Activated CD4-positive, alpha-beta T cell treated with anti-CD3 and anti-CD28 coated beads, Interleukin-2, Interleukin-6, amounts not matched to agents 100 ng/mL and 50 ng/mL, durations not matched to agents 16 hours and 8 hours (primary cell): Measurements from ENCODE around the gene AGXT2.
A peak's percentile ranks its signal among the peaks of the same experiment; 100 is the strongest.

ENCODE experiments used
- DNase-seq: peaks from one replicate; pipeline ENCODE4 v3.0.0-alpha.2; 2020

AGXT2 gene, protein sequence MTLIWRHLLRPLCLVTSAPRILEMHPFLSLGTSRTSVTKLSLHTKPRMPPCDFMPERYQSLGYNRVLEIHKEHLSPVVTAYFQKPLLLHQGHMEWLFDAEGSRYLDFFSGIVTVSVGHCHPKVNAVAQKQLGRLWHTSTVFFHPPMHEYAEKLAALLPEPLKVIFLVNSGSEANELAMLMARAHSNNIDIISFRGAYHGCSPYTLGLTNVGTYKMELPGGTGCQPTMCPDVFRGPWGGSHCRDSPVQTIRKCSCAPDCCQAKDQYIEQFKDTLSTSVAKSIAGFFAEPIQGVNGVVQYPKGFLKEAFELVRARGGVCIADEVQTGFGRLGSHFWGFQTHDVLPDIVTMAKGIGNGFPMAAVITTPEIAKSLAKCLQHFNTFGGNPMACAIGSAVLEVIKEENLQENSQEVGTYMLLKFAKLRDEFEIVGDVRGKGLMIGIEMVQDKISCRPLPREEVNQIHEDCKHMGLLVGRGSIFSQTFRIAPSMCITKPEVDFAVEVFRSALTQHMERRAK

DNA sequence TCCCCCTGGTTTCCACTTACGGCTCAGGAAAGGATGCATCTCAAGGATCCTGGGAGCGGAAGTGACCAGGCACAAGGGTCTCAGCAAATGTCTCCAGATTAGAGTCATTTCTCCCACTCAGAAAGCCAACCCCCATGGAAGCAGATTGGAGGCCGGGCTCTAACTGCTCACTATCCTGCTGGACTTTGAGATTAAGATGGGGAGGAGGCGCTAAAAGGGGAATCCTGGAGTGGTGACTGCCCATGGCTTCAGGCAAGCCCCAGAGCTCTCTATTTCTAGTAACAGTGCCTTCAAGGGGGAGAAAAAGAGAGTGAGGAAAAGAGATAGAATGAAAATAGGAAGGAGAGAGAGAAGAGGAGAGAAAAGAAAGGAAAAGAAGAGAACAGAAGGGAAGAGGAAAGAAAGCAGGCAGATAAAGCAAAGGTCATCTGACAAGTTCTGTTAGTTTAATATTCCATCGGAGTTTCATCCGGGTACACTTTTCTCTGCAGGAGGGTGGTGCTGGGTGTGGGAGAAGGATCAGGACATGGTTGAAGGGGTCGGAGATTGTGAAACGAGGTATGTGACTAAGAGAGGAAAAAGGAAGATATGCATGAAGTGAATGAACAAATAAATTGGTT, at the start of gene AGXT2:
AGXT2 (minus strand) TSS at position 165 of the 620 bp plus-strand sequence; CDS start at position 108, 57 bp downstream.
- DNase-seq, result no peak

DNA sequence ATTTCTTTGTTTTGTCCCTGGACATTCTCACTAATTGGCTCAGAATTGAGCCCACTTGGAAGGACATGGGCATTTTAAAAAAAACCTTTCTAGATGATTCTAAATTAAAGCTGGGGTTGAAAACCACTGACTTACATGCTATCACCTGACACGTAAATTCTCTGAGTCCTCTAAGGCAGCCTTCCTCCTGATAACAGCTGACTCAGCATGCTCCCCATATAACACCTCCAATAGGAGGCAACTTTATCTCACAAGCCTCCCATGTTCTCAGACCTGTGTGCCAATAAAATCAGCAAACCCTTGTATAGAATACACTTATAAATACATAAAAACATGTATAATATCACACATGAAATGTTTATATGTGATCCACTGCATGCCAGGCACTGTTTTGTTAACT, 49.2 kb upstream of the AGXT2 start:
- no peak for DNase-seq

DNA sequence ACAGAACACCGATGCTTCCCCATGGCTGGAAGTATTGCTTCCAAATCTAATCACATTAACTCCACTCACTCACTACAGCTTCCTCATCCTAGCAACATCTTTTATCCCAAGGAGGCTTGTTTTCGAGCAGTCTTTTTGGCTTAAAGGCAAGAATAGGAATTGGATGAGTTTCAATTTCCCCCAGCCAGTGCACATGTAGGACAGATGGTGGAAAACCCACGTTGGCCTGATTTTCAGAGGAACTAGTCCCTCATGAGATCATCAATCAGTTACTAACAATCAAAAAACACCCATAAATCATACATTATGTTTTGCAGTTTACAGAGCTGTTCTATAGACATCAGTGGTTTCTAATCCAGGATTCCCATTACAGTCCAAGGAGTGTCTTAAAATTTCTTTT, 48.5 kb upstream of the AGXT2 start:
- no peak for DNase-seq

DNA sequence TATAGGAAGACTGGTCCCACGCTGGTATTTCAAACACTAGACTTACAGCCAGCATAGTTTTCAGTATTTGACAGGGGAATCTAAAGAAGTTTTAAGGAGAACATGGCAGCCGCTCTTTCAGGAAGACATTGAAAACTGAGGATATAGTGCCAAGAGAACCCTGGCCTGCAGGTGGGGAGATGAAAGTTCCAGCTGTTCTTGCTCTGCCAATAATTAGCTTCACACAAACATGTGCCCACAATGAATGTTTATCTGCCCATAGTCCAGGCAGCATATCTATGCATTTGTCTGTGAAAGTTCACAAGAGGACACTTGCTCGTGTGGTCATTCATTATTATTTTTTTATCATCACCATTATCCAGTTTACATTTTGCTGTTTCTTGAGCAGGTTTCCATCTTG, 47.6 kb upstream of the AGXT2 start:
- DNase-seq, result no peak

DNA sequence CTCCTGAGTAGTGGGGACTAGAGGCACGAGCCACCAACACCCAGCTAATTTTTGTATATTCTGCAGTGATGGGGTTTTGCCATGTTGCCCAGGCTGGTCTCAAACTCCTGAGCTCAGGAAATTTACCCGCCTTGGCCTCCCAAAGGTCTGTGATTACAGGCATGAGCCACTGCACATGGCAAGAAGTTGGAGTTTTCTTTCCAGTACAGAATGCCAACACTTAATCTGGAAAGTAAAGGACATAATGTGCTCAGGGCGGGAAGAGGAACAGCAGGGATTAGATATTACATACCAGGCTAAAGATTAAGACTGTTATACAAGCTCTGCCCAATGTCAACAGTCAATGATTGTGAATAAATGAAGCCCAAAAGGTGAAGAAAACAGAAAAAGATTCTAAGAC, 47.2 kb upstream of the AGXT2 start:
- no peak for DNase-seq

DNA sequence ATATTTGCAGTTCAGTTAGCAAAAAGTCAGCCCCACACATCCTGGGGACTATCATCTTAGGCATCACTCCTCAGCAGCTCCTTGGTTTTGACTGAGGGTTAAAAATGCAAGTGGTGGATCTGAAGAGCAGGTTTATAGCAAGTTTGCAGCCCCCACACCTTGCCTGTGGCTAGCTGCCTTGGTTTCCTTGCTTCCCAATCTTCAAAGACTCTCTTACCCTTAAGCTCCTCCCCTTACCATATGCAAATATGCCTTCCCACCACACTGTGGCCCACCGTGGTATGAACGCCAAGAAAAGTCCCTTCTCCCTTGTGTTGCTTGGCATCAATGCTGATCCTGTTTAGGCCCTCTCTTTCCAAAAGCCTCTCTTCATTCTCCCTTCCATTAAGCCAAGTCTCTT, 45.0 kb upstream of the AGXT2 start:
- no peak for DNase-seq

DNA sequence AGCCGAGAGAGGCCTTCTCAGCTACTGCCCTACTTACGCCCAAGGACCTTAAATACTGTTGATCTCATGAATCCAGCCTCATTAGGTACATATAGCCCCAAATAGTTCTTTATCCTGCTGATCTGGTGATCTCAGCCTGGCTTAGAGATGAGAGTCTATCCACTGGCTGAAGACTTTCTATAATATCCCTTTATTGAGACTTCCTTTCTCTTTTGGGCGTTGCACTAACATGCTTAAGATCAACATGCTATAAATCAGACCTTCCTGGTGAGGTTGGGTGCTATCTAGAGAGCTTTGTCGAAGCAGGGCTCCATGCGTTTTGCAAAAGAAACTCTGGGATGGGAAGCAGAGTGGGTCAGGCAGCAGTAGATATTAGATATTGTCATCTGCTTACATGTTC, 44.0 kb upstream of the AGXT2 start:
- no peak for DNase-seq

DNA sequence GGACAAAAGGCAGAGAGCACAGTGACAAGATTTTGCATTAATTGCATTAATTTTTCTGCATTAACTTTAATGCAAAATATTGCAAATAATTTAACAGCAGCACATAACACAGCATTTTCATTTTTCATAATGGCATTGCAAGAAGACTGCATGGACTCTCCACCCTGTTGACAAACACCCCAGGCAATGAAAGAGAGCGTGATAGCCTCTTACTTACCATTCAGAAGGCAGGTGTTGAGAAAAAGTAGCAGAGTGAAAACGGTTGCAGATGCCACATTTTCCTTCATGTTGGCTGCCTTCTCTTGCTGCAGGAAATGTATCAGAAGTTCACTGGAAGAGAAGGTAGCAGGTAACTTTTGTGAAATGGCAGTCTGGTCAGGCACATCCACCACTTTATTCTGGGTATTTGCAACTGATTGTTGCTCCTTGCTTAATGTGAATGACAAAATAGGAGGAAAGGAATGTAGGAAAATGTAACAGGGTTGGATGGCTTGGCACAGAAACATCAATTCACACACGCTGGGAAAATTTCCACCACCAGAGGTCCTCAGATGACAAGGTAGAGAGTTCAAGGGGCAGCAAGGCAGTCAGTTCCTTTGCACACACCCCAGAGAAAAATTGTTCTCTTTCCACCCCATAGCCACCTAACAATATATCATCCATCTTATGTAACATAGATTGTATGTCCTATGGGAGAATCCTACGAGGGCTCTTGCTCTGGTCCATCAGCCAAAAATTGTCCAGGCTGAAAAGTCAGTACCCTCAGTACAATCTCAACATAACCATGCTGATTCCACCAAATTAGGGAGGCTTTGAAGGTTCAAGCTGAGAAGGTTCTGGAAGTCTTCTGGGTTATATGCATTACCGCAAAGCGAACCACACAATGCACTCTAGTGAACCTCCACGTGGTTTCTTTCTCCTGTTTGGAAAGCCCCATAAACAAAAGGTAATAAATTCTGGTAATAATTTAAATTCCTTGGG, 41.9 kb upstream of the AGXT2 start:
- peak; percentile 66 for DNase-seq

DNA sequence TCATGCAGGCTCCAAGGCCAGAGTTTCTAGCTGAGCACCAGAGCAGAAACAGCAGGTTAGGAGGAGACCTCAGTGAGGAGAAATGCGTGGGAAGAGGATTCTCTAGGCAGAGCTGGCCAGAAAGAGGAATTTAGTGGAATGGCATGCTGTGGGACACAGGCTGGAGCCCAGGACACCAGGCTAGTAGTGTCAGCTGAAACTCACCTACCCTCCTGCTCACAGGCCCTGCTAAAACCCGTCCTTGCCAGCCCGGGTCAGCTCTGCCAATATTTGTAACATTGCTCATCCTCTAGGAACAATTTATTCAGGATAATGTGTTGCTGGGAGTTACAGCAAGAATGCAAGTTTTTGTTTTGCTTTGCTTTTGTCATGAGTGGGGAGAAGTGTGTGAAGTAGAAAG, 40.2 kb upstream of the AGXT2 start:
- DNase-seq, result no peak

DNA sequence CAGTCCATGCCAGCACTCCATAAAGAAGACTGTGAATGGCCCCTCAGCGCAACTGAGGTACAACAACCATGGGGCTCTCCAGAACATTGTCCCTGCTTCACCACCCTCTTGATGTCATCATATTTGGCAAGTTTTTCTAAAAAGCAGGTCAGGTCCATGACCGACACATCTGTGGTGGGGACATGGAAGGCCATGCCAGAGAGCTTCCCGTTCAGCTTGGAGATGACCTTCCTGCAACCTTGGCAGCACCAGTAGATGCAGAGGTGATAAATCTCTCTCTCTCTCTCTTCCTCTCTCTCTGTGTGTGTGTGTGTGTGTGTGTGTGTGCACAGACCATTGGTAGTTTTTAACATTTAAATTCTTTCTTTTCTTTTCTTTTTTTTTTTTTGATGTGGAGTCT, 35.4 kb upstream of the AGXT2 start:
- DNase-seq, result no peak

DNA sequence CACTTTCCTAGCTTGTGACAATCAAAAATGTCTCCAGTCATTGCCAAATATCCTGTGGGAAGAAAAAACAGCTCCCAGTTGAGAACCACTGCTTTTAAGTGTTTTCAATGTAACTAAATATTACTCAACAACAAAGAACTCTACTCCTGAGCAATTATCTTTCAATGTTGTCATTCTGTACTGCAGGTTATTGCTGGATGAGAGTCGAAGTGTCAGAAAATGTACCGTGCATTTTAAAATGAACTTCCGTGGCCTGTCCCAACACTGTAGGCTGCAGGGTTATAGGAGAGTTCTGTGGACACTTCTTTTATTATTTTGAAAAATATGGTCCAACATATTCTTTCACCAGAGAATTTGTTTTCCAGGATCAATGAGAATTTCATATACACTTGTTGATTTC, 34.8 kb upstream of the AGXT2 start:
- DNase-seq, result no peak

DNA sequence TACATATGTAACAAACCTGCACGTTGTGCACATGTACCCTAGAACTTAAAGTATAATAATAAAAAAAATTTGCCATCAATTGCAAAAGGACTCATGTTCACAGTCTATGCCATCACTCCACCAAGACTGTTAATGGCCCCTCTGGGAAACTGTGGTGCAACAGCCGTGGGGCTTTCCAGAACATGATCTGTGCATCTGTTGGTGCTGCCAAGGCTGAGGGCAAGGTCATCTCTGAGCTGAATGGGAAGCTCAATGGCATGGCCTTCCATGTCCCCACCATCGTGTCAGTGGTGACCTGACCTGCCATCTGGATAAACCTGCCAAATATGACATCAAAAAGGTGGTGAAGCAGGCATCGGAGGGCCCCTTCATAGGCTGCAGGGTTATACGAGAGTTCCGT, 33.4 kb upstream of the AGXT2 start:
- DNase-seq, result no peak

DNA sequence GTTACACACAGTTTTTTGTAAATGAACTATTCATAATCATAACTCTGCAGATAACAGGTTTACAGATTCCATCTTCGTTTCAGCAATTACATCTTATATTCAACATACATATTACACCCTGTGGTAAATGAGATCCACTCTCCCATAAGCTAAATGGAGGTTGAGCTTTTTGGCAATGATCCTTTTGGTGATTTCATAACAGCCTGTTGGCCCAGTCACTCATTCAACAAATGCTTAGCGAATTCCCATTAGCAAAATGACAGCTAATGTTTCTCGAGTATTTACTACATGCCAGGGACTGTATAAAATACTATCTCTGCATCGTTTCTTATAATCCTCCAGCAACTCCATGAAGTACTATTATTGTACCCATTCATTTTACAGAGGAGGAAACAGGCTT, 25.4 kb upstream of the AGXT2 start:
- no peak for DNase-seq

DNA sequence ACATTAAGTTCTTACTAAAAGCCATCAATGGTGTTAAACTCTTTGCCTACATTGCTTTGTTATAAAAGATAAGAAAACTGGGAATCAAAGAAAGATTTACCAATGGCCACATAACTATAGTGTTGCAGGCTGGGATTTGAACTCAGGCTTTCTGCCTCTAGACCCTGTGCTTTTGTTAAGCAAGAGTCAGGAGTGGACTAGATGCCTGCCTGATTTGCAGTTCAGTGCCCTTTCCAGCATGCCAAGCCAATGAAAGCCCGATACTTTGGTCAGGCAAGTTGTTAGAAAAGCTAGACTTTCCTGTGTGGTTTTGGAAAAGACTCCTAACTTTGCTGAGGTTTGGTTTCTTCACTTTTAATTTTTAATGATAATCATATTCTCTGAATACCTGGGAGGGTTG, 21.4 kb upstream of the AGXT2 start:
- DNase-seq, result no peak

DNA sequence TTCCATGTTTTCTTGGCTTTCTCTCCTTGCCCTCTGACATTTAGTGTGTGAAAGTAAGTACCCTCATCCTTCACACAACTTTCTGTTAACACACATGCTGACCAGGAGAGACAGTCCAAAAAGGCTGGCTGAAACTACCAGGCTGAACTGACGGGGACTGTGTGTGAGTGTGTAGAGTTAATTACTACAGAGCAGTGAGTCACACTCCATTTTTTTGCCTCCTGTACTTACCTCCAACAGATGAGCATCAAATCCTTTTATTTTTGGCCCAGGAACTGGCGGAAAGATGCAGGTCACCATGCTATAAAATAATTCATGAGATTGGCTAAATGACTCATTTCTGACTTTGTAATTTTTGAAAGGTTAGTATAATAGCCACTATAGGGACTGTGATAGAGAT, 20.2 kb upstream of the AGXT2 start:
- no peak for DNase-seq

DNA sequence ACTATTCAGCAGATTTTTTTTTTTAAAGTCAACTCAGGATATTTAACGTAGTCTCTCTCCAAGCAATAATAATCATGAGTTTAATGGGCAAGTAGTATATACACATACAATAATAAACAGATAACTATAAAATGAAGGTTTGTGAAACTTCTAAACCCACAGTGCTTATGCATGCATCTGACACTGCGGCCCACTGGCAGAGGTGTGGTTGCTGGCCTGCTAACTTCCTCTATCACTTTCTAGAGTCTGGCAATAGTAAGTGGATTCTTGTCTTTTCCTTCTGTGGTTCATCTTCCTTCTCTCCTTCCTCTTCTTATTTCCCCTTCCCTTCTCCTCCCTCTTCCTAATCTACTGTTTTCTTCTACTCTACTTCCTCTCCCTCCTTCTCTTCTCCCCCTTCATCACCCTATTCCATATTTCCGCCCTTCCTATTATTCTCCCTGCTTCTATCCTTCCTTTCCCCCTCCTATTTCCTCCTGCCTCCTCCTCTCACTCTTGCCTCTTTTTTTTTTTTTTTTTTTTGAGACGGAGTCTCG, 18.6 kb upstream of the AGXT2 start:
- no peak for DNase-seq

DNA sequence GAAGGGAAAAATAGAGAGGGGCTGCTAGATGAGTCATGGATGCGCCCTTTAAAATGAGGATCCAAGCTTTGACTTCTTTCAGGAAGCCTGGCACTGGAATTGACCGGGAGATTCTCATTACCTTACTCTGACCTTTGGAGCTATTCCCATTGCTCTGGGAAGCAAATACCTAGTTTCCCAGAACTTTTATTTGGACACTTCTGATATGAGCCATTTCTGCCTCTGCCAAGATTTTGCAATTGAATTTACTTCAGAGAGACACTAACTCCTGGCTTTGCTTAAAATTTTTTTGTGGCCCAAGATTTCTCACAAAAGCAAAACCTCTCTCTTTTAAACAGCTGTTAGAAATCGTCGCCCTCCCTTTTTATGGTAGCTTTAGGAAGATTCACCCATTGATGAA, 15.7 kb upstream of the AGXT2 start:
- DNase-seq, result no peak

DNA sequence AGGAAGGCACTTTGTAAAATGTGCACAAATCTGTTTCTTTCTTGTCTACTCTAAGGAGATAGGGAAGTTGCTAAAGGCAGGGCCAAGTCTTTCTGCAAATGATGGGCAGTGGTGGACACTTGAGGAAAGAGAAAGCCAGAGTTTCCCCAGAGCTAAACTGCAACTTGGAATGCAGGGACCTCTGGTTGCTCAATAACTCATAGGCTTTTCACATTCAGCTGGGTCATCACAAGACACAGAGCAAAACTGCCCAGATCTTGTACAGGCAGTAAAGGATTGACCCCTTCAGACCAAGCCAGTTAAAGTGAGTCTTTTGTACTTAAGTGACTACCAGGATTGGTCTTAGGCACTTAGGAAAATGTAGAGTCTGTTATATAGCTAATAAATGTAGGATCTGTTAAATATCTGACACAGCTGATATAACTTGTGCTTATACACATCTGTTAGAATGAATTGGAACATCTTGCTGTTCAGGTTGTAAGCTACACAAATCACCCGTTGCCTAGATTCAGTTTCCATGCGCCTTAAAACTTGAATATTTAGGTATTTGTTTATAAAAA, 13.5 kb upstream of the AGXT2 start:
- DNase-seq, result no peak

DNA sequence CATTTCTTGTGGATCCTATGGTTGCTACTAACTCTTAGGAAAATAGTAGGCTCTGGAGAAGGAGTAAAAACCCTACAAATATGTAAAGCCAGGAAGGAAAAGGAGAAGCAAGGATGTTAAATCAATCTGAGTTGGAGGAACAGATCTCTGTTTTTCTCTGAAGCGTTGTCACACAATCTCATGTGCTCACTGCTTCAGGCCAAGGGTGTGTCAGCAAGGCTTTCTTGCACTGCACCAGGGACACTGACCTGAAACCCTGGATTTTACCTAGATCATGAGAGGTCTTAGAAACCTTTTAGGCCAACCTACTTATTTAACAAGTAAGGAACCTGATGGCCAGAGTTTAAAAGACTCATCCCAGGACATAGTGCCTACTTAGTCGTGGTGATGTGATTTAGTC, 12.5 kb upstream of the AGXT2 start:
- DNase-seq, result no peak

DNA sequence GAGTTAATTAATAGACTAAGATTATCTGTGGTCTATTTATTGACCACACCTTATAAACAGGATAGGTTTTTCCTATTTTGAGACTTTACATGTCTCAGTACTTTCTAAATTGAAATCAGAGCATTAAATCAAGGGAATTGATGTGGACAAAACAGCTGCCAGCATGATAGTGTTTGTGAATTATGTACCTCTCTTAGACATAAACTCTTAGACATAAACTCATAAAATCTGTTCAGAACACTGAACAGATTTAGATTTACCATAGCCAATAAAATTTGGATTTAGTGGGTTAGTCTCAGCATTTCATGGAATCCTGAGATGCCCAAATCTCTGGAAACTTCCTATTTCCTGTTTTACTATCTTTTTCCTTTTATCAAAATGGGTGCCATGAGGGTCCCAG, 11.5 kb upstream of the AGXT2 start:
- DNase-seq, result no peak

DNA sequence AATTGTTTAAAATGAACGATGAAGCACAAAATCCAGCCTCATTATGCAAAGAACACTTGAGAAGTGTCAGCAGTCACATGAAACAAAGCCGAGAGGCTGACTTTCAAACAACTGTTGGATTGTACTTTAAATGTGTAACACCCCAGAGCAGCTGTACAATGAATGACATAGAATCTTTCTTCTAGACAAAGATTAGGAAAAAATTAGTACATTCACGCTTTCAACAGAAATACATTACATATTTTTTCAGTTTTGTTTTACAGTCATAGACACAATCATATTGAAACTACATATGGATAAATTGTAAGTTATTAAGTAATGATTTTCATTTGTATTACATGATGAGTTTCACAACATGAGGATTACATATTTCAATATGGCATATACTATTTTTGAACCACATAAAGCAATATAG, 10.6 kb upstream of the AGXT2 start:
- peak; percentile 28 for DNase-seq

DNA sequence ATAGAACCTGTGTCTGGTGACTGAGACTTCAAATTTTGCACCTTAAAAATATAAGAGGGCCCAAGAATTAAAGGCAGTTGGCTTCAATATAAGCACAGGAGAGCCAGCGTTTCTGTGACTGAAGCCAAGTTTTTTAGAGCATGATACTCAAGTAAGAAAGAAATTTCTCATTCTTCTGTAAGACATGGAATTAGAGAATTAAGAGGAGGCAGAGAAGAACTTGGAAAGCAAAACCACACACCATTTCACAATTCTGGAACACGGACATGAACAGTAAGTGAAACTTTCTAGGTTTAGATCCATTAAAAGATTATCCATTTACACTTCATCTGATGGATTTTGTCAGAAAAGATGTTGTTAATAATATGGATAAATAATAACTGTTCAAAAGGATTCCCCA, 8.9 kb upstream of the AGXT2 start:
- DNase-seq, result no peak

DNA sequence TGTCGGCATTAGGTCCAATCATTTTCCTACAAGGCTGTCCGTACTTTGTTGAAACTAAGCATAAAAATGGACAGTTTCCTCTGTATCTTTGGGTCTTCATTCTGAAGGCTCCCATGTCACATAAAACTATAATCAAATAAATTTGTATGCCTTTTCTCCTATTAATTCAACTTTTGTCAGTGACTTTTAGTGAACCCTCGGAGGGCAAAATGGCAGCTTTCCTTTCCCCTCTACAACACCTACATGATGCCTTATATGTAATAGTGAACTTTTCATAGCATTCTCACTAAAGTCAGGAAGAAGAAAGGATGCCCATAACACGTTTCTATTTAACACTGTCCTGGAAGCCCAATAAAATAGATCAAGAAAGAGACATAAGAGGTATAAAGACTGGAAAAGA, 5.1 kb upstream of the AGXT2 start:
- DNase-seq, result no peak
